K562 treated with DMSO at 1 percent for 4 hours (cell line): Measurements from ENCODE around the gene BOK. TPM values are rescaled to one million over a fixed set of nuclear protein-coding genes. Genes with fewer than 3 reads are reported as not detected.

Source experiments
- total RNA-seq: library from RNA; unstranded; fragments of 300-600 nt; gene quantifications from 2 replicates; pipeline ENCODE4 v1.2.3, GENCODE V29; 2022; ENCODE audit not compliant: insufficient read depth

BOK gene, protein sequence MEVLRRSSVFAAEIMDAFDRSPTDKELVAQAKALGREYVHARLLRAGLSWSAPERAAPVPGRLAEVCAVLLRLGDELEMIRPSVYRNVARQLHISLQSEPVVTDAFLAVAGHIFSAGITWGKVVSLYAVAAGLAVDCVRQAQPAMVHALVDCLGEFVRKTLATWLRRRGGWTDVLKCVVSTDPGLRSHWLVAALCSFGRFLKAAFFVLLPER
- 1.5 and 2.2 TPM in 2 replicates for total RNA-seq

DNA sequence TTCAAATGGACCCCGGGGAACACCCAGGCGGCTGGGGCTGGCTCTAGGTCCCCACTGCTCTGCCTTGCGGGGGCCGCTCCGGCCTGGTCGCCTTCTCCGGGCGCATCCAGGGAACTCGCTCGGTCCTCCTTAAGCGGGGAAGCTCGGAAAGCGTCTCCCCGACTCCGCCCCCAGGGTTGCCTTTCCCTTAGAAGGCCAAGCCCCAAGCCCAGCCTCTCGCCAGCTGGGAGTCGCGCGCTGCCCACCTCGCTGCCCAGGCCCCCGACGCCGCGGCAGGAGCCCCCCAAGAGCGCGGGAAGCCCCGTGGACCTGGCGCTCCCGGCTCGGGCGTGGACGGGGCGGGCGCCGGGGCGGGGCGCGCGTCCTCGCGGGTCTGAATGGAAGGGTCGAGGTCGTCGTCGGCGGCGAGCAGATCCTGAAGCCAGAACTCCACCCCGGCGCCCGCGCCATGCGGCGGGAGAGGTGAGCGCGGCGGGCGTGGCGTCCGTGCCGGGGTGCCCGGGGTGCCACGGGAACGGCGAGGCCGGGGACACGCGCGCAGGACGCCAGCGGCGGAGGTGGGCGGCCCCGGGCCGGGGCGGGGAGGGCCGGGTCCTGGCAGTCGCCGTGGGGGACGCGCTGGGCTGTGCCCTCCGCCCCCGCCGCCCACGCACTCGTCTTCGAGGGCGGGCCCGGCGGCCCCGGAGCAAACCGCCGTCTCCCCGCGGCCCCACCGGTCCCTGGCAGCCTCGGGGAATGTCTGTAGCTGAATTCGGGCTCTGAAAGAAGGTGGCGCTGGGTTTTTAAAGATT, at the start of gene BOK:
BOK (plus strand) TSS at position 214 of the 791 bp plus-strand sequence. CDS start 739 bp downstream, outside the sequence.

Other genes starting within 250 kb of the BOK start
- gene HDLBP, start 243.1 kb upstream of the BOK start, total RNA-seq, result 121 and 127 TPM in 2 replicates
- 88.6 and 106 TPM in 2 replicates for gene SEPTIN2, start 242.8 kb upstream of the BOK start, total RNA-seq
- 9.6 and 12.1 TPM in 2 replicates for gene FARP2, start 202.5 kb upstream of the BOK start, total RNA-seq
- gene STK25, start 50.2 kb upstream of the BOK start, total RNA-seq, result 71.1 and 101 TPM in 2 replicates
- gene THAP4, start 78.4 kb downstream of the BOK start, total RNA-seq, result 28.0 and 35.8 TPM in 2 replicates
- 45.5 and 51.2 TPM in 2 replicates for gene ATG4B, start 78.9 kb downstream of the BOK start, total RNA-seq
- 76.6 and 86.8 TPM in 2 replicates for gene DTYMK, start 128.1 kb downstream of the BOK start, total RNA-seq
- gene ING5, start 143.3 kb downstream of the BOK start, total RNA-seq, result 9.6 and 14.5 TPM in 2 replicates
- gene D2HGDH, start 175.9 kb downstream of the BOK start, total RNA-seq, result 12.8 and 15.1 TPM in 2 replicates
- 1.0 TPM in 1 of 2 replicates, not detected in the other for gene GAL3ST2, start 218.1 kb downstream of the BOK start, total RNA-seq